DOHH2 (cell line): ENCODE measurements around the gene GARNL3.

Experiments
- EZH2phosphoT487 ChIP-seq: fragments of 200-600 bp; sonication (generic); IDR thresholded peaks from 2 replicates; pipeline ENCODE4 v1.6.1; 2017; ENCODE audit warnings: borderline replicate concordance, mild to moderate bottlenecking, antibody characterized with exemption, low read length, moderate library complexity, mixed read lengths
- TF ChIP-seq, protein P1 (sequence below): fragments of 200-600 bp; sonication (generic); IDR thresholded peaks from one replicate; pipeline ENCODE4 v1.5.1; 2014; ENCODE audit warnings: antibody characterized with exemption, mild to moderate bottlenecking, low read depth, low read length; ENCODE audit not compliant: poor library complexity, severe bottlenecking

DNA sequence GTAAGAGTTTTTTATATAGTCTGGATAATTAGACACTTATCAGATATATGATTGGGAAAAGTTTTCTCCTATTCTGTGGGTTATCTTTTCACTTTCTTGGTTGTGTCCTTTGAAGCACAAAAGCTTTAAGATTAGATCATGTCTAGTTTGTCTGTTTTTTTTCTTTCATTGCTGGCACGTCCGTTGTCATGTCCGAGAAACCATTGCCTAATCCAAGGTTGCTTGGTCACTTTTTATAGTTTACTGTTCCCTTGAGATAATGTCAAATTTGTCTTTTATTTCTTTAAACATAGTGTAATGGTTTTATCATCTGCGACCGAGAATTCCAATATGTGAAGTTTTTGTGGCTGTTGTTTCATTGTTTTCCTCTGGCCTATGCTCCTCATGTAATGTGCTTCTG, 28.8 kb downstream of the GARNL3 start:
- TF ChIP-seq, protein P1, sequence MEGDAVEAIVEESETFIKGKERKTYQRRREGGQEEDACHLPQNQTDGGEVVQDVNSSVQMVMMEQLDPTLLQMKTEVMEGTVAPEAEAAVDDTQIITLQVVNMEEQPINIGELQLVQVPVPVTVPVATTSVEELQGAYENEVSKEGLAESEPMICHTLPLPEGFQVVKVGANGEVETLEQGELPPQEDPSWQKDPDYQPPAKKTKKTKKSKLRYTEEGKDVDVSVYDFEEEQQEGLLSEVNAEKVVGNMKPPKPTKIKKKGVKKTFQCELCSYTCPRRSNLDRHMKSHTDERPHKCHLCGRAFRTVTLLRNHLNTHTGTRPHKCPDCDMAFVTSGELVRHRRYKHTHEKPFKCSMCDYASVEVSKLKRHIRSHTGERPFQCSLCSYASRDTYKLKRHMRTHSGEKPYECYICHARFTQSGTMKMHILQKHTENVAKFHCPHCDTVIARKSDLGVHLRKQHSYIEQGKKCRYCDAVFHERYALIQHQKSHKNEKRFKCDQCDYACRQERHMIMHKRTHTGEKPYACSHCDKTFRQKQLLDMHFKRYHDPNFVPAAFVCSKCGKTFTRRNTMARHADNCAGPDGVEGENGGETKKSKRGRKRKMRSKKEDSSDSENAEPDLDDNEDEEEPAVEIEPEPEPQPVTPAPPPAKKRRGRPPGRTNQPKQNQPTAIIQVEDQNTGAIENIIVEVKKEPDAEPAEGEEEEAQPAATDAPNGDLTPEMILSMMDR = no peak
- TF ChIP-seq EZH2phosphoT487 = no peak
